ENCODE data around the gene ZNF784.

- TF ChIP-seq, protein P1, sequence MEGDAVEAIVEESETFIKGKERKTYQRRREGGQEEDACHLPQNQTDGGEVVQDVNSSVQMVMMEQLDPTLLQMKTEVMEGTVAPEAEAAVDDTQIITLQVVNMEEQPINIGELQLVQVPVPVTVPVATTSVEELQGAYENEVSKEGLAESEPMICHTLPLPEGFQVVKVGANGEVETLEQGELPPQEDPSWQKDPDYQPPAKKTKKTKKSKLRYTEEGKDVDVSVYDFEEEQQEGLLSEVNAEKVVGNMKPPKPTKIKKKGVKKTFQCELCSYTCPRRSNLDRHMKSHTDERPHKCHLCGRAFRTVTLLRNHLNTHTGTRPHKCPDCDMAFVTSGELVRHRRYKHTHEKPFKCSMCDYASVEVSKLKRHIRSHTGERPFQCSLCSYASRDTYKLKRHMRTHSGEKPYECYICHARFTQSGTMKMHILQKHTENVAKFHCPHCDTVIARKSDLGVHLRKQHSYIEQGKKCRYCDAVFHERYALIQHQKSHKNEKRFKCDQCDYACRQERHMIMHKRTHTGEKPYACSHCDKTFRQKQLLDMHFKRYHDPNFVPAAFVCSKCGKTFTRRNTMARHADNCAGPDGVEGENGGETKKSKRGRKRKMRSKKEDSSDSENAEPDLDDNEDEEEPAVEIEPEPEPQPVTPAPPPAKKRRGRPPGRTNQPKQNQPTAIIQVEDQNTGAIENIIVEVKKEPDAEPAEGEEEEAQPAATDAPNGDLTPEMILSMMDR (IDR thresholded peaks at IDR 0.05; ENCODE audit: insufficient read depth, low read length) = no peak
- no peak for TF ChIP-seq POLR2AphosphoS5 (IDR thresholded peaks at IDR 0.05; ENCODE audit: low read depth)
- no peak for TF ChIP-seq GABPA (IDR thresholded peaks at IDR 0.05; ENCODE audit: low read depth)
- TF ChIP-seq, protein P2, sequence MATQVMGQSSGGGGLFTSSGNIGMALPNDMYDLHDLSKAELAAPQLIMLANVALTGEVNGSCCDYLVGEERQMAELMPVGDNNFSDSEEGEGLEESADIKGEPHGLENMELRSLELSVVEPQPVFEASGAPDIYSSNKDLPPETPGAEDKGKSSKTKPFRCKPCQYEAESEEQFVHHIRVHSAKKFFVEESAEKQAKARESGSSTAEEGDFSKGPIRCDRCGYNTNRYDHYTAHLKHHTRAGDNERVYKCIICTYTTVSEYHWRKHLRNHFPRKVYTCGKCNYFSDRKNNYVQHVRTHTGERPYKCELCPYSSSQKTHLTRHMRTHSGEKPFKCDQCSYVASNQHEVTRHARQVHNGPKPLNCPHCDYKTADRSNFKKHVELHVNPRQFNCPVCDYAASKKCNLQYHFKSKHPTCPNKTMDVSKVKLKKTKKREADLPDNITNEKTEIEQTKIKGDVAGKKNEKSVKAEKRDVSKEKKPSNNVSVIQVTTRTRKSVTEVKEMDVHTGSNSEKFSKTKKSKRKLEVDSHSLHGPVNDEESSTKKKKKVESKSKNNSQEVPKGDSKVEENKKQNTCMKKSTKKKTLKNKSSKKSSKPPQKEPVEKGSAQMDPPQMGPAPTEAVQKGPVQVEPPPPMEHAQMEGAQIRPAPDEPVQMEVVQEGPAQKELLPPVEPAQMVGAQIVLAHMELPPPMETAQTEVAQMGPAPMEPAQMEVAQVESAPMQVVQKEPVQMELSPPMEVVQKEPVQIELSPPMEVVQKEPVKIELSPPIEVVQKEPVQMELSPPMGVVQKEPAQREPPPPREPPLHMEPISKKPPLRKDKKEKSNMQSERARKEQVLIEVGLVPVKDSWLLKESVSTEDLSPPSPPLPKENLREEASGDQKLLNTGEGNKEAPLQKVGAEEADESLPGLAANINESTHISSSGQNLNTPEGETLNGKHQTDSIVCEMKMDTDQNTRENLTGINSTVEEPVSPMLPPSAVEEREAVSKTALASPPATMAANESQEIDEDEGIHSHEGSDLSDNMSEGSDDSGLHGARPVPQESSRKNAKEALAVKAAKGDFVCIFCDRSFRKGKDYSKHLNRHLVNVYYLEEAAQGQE (IDR thresholded peaks at IDR 0.05; ENCODE audit: insufficient replicate concordance, low read depth) = no peak
- TF ChIP-seq SPI1 (IDR thresholded peaks at IDR 0.05; ENCODE audit: borderline replicate concordance, low read depth) = no peak
These were observed 34.6 kb upstream of the ZNF784 start for GRCh38 chr19:55658846-55659459.

Measured in HL-60 (cell line).